HEK293 (cell line): Measurements from ENCODE around the gene TNIP3.

Experiments
- CTCF ChIA-PET: fragments of 350-600 bp; formaldehyde crosslinking; extraction: SDS; loops from one replicate; lab custom pipeline; 2021; ENCODE audit warnings: antibody characterized with exemption; lab: Yijun Ruan, JAX
- POLR2A ChIA-PET: fragments of 300-600 bp; formaldehyde crosslinking; extraction: SDS; loops from one replicate; lab custom pipeline; 2020; ENCODE audit warnings: antibody characterized with exemption, inconsistent platforms; lab: Yijun Ruan, JAX
- H3K27ac ChIP-seq: fragments of 200-500 bp; sonication (Bioruptor generic); 2 replicates; pipeline ENCODE4 v1.5.1; 2014; ENCODE audit warnings: low read depth, low read length, control low read depth, inconsistent platforms; ENCODE audit errors: extremely low read depth
- H3K36me3 ChIP-seq, 2 experiments: fragments of 200-500 bp in 1 of 2; sonication (Bioruptor generic) in 1 of 2; 1 replicate in 1 of 2; 2 replicates in 1 of 2; pipeline ENCODE4 v1.5.1; 2014 to 2017; ENCODE audit warnings: inconsistent platforms in 2 of 2, low read length in 2 of 2; ENCODE audit not compliant: control insufficient read depth in 2 of 2, insufficient read depth in 1 of 2
- H3K4me1 ChIP-seq: fragments of 200-500 bp; sonication (Bioruptor generic); 2 replicates; pipeline ENCODE4 v1.5.1; 2014; ENCODE audit warnings: mild to moderate bottlenecking, low read length, inconsistent platforms; ENCODE audit not compliant: control insufficient read depth, insufficient read depth
- H3K4me3 ChIP-seq: 2 replicates; pipeline ENCODE4 v1.5.1; 2011; ENCODE audit warnings: low read depth, mild to moderate bottlenecking, control low read depth, low read length, moderate library complexity
- H3K9me3 ChIP-seq: fragments of 200-500 bp; sonication (Bioruptor generic); 2 replicates; pipeline ENCODE4 v1.5.1; 2014; ENCODE audit warnings: low read depth, low read length, inconsistent platforms; ENCODE audit not compliant: control insufficient read depth, insufficient read depth
- GLIS1 ChIP-seq: fragments of 450-650 bp; formaldehyde crosslinking; IDR thresholded peaks from 2 replicates; pipeline ENCODE4 v1.5.1; 2016; ENCODE audit warnings: missing biosample characterization, missing genetic modification characterization
- GLIS2 ChIP-seq: fragments of 450-650 bp; formaldehyde crosslinking; IDR thresholded peaks from 2 replicates; pipeline ENCODE4 v1.5.1; 2016; ENCODE audit warnings: missing biosample characterization, missing genetic modification characterization
- HOXD13 ChIP-seq: sonication (generic); formaldehyde crosslinking; IDR thresholded peaks from 2 replicates; pipeline ENCODE4 v1.8.0; 2022; ENCODE audit warnings: missing genetic modification reagents, borderline replicate concordance
- KLF9 ChIP-seq: fragments of 450-650 bp; formaldehyde crosslinking; IDR thresholded peaks from 2 replicates; pipeline ENCODE4 v1.5.1; 2016; ENCODE audit warnings: missing biosample characterization, missing genetic modification characterization, low read depth
- RBAK ChIP-seq: fragments of 450-650 bp; formaldehyde crosslinking; IDR thresholded peaks from 2 replicates; pipeline ENCODE4 v1.5.1; 2016; ENCODE audit warnings: missing biosample characterization, missing genetic modification characterization
- SETDB1 ChIP-seq: IDR thresholded peaks from one replicate; pipeline ENCODE4 v1.6.1; 2017; ENCODE audit warnings: mild to moderate bottlenecking, low read length, moderate library complexity, mixed read lengths; ENCODE audit not compliant: insufficient read length
- SP2 ChIP-seq: fragments of 450-650 bp; formaldehyde crosslinking; IDR thresholded peaks from 2 replicates; pipeline ENCODE4 v1.5.1; 2016; ENCODE audit warnings: missing biosample characterization, missing genetic modification characterization
- WT1 ChIP-seq: fragments of 450-650 bp; formaldehyde crosslinking; IDR thresholded peaks from 2 replicates; pipeline ENCODE4 v1.5.1; 2016; ENCODE audit warnings: missing biosample characterization, missing genetic modification characterization
- ZBTB21 ChIP-seq: fragments of 450-650 bp; formaldehyde crosslinking; IDR thresholded peaks from 2 replicates; pipeline ENCODE4 v1.5.1; 2017; ENCODE audit warnings: missing biosample characterization, missing genetic modification characterization
- ZBTB26 ChIP-seq: fragments of 450-650 bp; formaldehyde crosslinking; optimal IDR thresholded peaks from 2 replicates; pipeline ENCODE3; 2016; ENCODE audit warnings: missing biosample characterization, mild to moderate bottlenecking, missing genetic modification characterization
- ZBTB6 ChIP-seq: fragments of 450-650 bp; formaldehyde crosslinking; IDR thresholded peaks from 2 replicates; pipeline ENCODE4 v1.5.1; 2017; ENCODE audit warnings: missing biosample characterization, missing genetic modification characterization
- ZEB2 ChIP-seq: fragments of 450-650 bp; formaldehyde crosslinking; IDR thresholded peaks from 2 replicates; pipeline ENCODE4 v1.5.1; 2016; ENCODE audit warnings: missing biosample characterization, missing genetic modification characterization
- ZIC2 ChIP-seq: fragments of 450-650 bp; formaldehyde crosslinking; IDR thresholded peaks from 2 replicates; pipeline ENCODE4 v1.5.1; 2016; ENCODE audit warnings: missing biosample characterization, missing genetic modification characterization
- ZNF10 ChIP-seq: fragments of 450-650 bp; formaldehyde crosslinking; IDR thresholded peaks from 2 replicates; pipeline ENCODE4 v1.5.1; 2017; ENCODE audit warnings: missing biosample characterization, missing genetic modification characterization
- ZNF112 ChIP-seq: fragments of 450-650 bp; formaldehyde crosslinking; IDR thresholded peaks from 2 replicates; pipeline ENCODE4 v1.5.0; 2017; ENCODE audit warnings: missing biosample characterization, missing genetic modification characterization
- ZNF132 ChIP-seq: fragments of 450-650 bp; formaldehyde crosslinking; IDR thresholded peaks from 2 replicates; pipeline ENCODE4 v1.5.1; 2017; ENCODE audit warnings: missing biosample characterization, missing genetic modification characterization, borderline replicate concordance
- ZNF155 ChIP-seq: fragments of 450-650 bp; formaldehyde crosslinking; IDR thresholded peaks from 2 replicates; pipeline ENCODE4 v1.5.1; 2016; ENCODE audit warnings: missing biosample characterization, missing genetic modification characterization
- ZNF214 ChIP-seq: fragments of 450-650 bp; formaldehyde crosslinking; IDR thresholded peaks from 2 replicates; pipeline ENCODE4 v1.5.1; 2017; ENCODE audit warnings: missing biosample characterization, mild to moderate bottlenecking, missing genetic modification characterization, borderline replicate concordance
- ZNF23 ChIP-seq: fragments of 450-650 bp; formaldehyde crosslinking; IDR thresholded peaks from 2 replicates; pipeline ENCODE4 v1.5.1; 2016; ENCODE audit warnings: missing biosample characterization, missing genetic modification characterization, borderline replicate concordance
- ZNF354C ChIP-seq: fragments of 450-650 bp; formaldehyde crosslinking; IDR thresholded peaks from 2 replicates; pipeline ENCODE4 v1.5.1; 2016; ENCODE audit warnings: missing biosample characterization, missing genetic modification characterization, low read depth, borderline replicate concordance
- ZNF48 ChIP-seq: fragments of 450-650 bp; formaldehyde crosslinking; IDR thresholded peaks from 2 replicates; pipeline ENCODE4 v1.5.1; 2016; ENCODE audit warnings: missing biosample characterization, missing genetic modification characterization
- ZNF521 ChIP-seq: fragments of 450-650 bp; formaldehyde crosslinking; IDR thresholded peaks from 2 replicates; pipeline ENCODE4 v1.5.1; 2017; ENCODE audit warnings: missing biosample characterization, mild to moderate bottlenecking, missing genetic modification characterization
- ZNF639 ChIP-seq: fragments of 450-650 bp; formaldehyde crosslinking; IDR thresholded peaks from 2 replicates; pipeline ENCODE4 v1.5.1; 2016; ENCODE audit warnings: missing biosample characterization, missing genetic modification characterization
- ZNF654 ChIP-seq: fragments of 450-650 bp; formaldehyde crosslinking; IDR thresholded peaks from 2 replicates; pipeline ENCODE4 v1.5.1; 2016; ENCODE audit warnings: low read depth, missing biosample characterization, missing genetic modification characterization
- ZNF707 ChIP-seq: fragments of 450-650 bp; formaldehyde crosslinking; IDR thresholded peaks from 2 replicates; pipeline ENCODE4 v1.5.1; 2016; ENCODE audit warnings: missing biosample characterization, missing genetic modification characterization
- ZNF791 ChIP-seq: fragments of 450-650 bp; formaldehyde crosslinking; IDR thresholded peaks from 2 replicates; pipeline ENCODE4 v1.5.1; 2016; ENCODE audit warnings: missing biosample characterization, missing genetic modification characterization
- ZNF837 ChIP-seq: fragments of 450-650 bp; formaldehyde crosslinking; IDR thresholded peaks from 2 replicates; pipeline ENCODE4 v1.5.1; 2016; ENCODE audit warnings: missing biosample characterization, missing genetic modification characterization

TNIP3 gene

GRCh38 chr4:121164291-121164690, at the start of gene TNIP3:
Gene TNIP3, minus strand, starts transcription at chr4:121164321. Its CDS starts 196 bp downstream, at chr4:121164125.
- H3K27ac ChIP-seq: no peak within 1 kb of the TSS
- TF ChIP-seq KLF9 (tag by site-specific recombination): no peak
- no peak for TF ChIP-seq GLIS1 (tag by site-specific recombination)
- TF ChIP-seq, all 188 proteins: peak for 0
- POLR2A ChIA-PET: no interaction called here
- Histone ChIP-seq H3K9me3 (no peaks in the 10 kb centered on the region), H3K36me3 (no peaks in the 10 kb centered on the region), H3K4me1 (no peaks in the 10 kb centered on the region), H3K4me3 (no peak within 1 kb of the TSS)
- CTCF ChIA-PET: no interaction called here

- CTCF ChIA-PET: interaction anchor here (0.6 to 1.2 kb wide), 2 partner anchors 11 to 115 kb away, joined by 3 to 4 read pairs; no protein-coding TSS in a partner anchor
- TF ChIP-seq WT1 (tag by site-specific recombination): no peak
- no peak for TF ChIP-seq ZNF521 (tag by site-specific recombination)
- no peak for TF ChIP-seq ZEB2
- TF ChIP-seq ZNF707 (tag by site-specific recombination): no peak
- TF ChIP-seq GLIS2 (tag by site-specific recombination): no peak
- TF ChIP-seq, all 188 proteins: peak for 0
- Histone ChIP-seq H3K9me3 (no peaks in the 10 kb centered on the region), H3K27ac (no peak overlapping the region), H3K4me3 (no peak overlapping the region), H3K4me1 (no peaks in the 10 kb centered on the region), H3K36me3 (no peaks in the 10 kb centered on the region)
- POLR2A ChIA-PET: no interaction called here
These were observed 48.7 kb upstream of the TNIP3 start for GRCh38 chr4:121212806-121213205.

GRCh38 chr4:121209171-121209570, 45.0 kb upstream of the TNIP3 start:
- Histone ChIP-seq H3K4me3 (no peak overlapping the region), H3K27ac (no peak overlapping the region), H3K36me3 (no peaks in the 10 kb centered on the region), H3K4me1 (no peaks in the 10 kb centered on the region), H3K9me3 (no peaks in the 10 kb centered on the region)
- CTCF ChIA-PET: interaction anchor here (1.4 kb wide), 1 partner anchor 17 kb away, joined by 6 read pairs; no protein-coding TSS in a partner anchor
- POLR2A ChIA-PET: no interaction called here
- TF ChIP-seq ZNF23 (tag by site-specific recombination) (no peak), ZNF837 (no peak), SETDB1 (no peak), SP2 (tag by site-specific recombination) (no peak), ZNF791 (tag by site-specific recombination) (no peak), ZNF10 (no peak), ZNF112 (no peak), ZNF214 (tag by site-specific recombination) (no peak), ZNF354C (tag by site-specific recombination) (no peak), RBAK (no peak), ZNF155 (tag by site-specific recombination) (no peak), ZIC2 (tag by site-specific recombination) (no peak)

GRCh38 chr4:121208244-121209007, 44.3 kb upstream of the TNIP3 start:
- Histone ChIP-seq H3K27ac (no peak overlapping the region), H3K9me3 (no peaks in the 10 kb centered on the region), H3K36me3 (no peaks in the 10 kb centered on the region), H3K4me3 (no peak overlapping the region), H3K4me1 (no peaks in the 10 kb centered on the region)
- POLR2A ChIA-PET: no interaction called here
- CTCF ChIA-PET: interaction anchor here (1.4 kb wide), 1 partner anchor 16 kb away, joined by 6 read pairs; no protein-coding TSS in a partner anchor
- no peak for TF ChIP-seq ZNF654 (tag by site-specific recombination)
- TF ChIP-seq ZNF639 (tag by site-specific recombination): no peak
- no peak for TF ChIP-seq ZBTB6 (tag by site-specific recombination)
- no peak for TF ChIP-seq ZBTB26
- no peak for TF ChIP-seq HOXD13 (CRISPR knock-in tag)
- no peak for TF ChIP-seq ZNF132 (tag by site-specific recombination)
- TF ChIP-seq ZNF48 (tag by site-specific recombination): no peak
- no peak for TF ChIP-seq ZBTB21 (tag by site-specific recombination)
